ENCODE data around the gene DUSP2.

The DUSP2 gene

GRCh38 chr2:96145036-96145847, at the start of gene DUSP2:
Gene DUSP2 (minus strand): TSS chr2:96145440. CDS start chr2:96145354, 86 bp downstream.
- Histone ChIP-seq H3K9ac (ENCODE audit: low read depth in 1 of 2, low read length in 2 of 2) (peak within 1 kb of the TSS; percentile 47 to 59), H3K27me3 (ENCODE audit: control insufficient read depth in 1 of 2, insufficient read depth in 2 of 2, low read length in 2 of 2) (no peaks in the 10 kb centered on the region), H3K27ac (ENCODE audit: low read depth, low read length) (peak within 1 kb of the TSS; percentile 61), H3K4me3 (ENCODE audit: low read depth in 1 of 2, low read length in 2 of 2) (peak within 1 kb of the TSS; percentile 61 to 70), H3K36me3 (ENCODE audit: control insufficient read depth in 1 of 2, insufficient read depth in 2 of 2, low read length in 2 of 2) (no peaks in the 10 kb centered on the region), H3K9me3 (ENCODE audit: control insufficient read depth in 1 of 2, low read length in 2 of 2) (no peaks in the 10 kb centered on the region), H3K4me1 (ENCODE audit: control insufficient read depth in 1 of 2, insufficient read depth in 2 of 2, low read length in 2 of 2) (peaks cover 22 to 46% of the 10 kb centered on the region in 2 donors)

GRCh38 chr2:96191937-96192670, 46.9 kb upstream of the DUSP2 start:
- no peaks in the 10 kb centered on the region for H3K27me3 ChIP-seq (ENCODE audit: control insufficient read depth in 1 of 2, insufficient read depth in 2 of 2, low read length in 2 of 2)
- no peak overlapping the region for H3K9ac ChIP-seq (ENCODE audit: low read depth in 1 of 2, low read length in 2 of 2)
- H3K27ac ChIP-seq (ENCODE audit: low read depth, low read length): no peak overlapping the region
- no peak overlapping the region for H3K4me3 ChIP-seq (ENCODE audit: low read depth in 1 of 2, low read length in 2 of 2)
- H3K36me3 ChIP-seq (ENCODE audit: control insufficient read depth in 1 of 2, insufficient read depth in 2 of 2, low read length in 2 of 2): peaks cover 36 to 65% of the 10 kb centered on the region in 2 donors
- peaks cover 5% of the 10 kb centered on the region in 2 donors for H3K4me1 ChIP-seq (ENCODE audit: control insufficient read depth in 1 of 2, insufficient read depth in 2 of 2, low read length in 2 of 2)
- H3K9me3 ChIP-seq (ENCODE audit: control insufficient read depth in 1 of 2, low read length in 2 of 2): no peaks in the 10 kb centered on the region

GRCh38 chr2:96188821-96189526, 43.7 kb upstream of the DUSP2 start:
- H3K9me3 ChIP-seq (ENCODE audit: control insufficient read depth in 1 of 2, low read length in 2 of 2): no peaks in the 10 kb centered on the region
- H3K4me3 ChIP-seq (ENCODE audit: low read depth in 1 of 2, low read length in 2 of 2): no peak overlapping the region
- no peaks in the 10 kb centered on the region for H3K27me3 ChIP-seq (ENCODE audit: control insufficient read depth in 1 of 2, insufficient read depth in 2 of 2, low read length in 2 of 2)
- no peaks in the 10 kb centered on the region for H3K4me1 ChIP-seq (ENCODE audit: control insufficient read depth in 1 of 2, insufficient read depth in 2 of 2, low read length in 2 of 2)
- H3K36me3 ChIP-seq (ENCODE audit: control insufficient read depth in 1 of 2, insufficient read depth in 2 of 2, low read length in 2 of 2): peaks cover 56 to 81% of the 10 kb centered on the region in 2 donors
- no peak overlapping the region for H3K9ac ChIP-seq (ENCODE audit: low read depth in 1 of 2, low read length in 2 of 2)
- H3K27ac ChIP-seq (ENCODE audit: low read depth, low read length): no peak overlapping the region

GRCh38 chr2:96186562-96186961, 41.3 kb upstream of the DUSP2 start:
- H3K27me3 ChIP-seq (ENCODE audit: control insufficient read depth in 1 of 2, insufficient read depth in 2 of 2, low read length in 2 of 2): no peaks in the 10 kb centered on the region
- no peak overlapping the region for H3K9ac ChIP-seq (ENCODE audit: low read depth in 1 of 2, low read length in 2 of 2)
- H3K4me3 ChIP-seq (ENCODE audit: low read depth in 1 of 2, low read length in 2 of 2): no peak overlapping the region
- no peak overlapping the region for H3K27ac ChIP-seq (ENCODE audit: low read depth, low read length)
- H3K4me1 ChIP-seq (ENCODE audit: control insufficient read depth in 1 of 2, insufficient read depth in 2 of 2, low read length in 2 of 2): no peaks in the 10 kb centered on the region
- H3K36me3 ChIP-seq (ENCODE audit: control insufficient read depth in 1 of 2, insufficient read depth in 2 of 2, low read length in 2 of 2): peaks cover 37 to 57% of the 10 kb centered on the region in 2 donors
- H3K9me3 ChIP-seq (ENCODE audit: control insufficient read depth in 1 of 2, low read length in 2 of 2): no peaks in the 10 kb centered on the region

GRCh38 chr2:96185516-96185915, 40.3 kb upstream of the DUSP2 start:
- Histone ChIP-seq H3K9ac (ENCODE audit: low read depth in 1 of 2, low read length in 2 of 2) (no peak overlapping the region), H3K36me3 (ENCODE audit: control insufficient read depth in 1 of 2, insufficient read depth in 2 of 2, low read length in 2 of 2) (peaks cover 35 to 47% of the 10 kb centered on the region in 2 donors), H3K9me3 (ENCODE audit: control insufficient read depth in 1 of 2, low read length in 2 of 2) (no peaks in the 10 kb centered on the region), H3K27ac (ENCODE audit: low read depth, low read length) (no peak overlapping the region), H3K4me1 (ENCODE audit: control insufficient read depth in 1 of 2, insufficient read depth in 2 of 2, low read length in 2 of 2) (no peaks in the 10 kb centered on the region), H3K27me3 (ENCODE audit: control insufficient read depth in 1 of 2, insufficient read depth in 2 of 2, low read length in 2 of 2) (no peaks in the 10 kb centered on the region), H3K4me3 (ENCODE audit: low read depth in 1 of 2, low read length in 2 of 2) (no peak overlapping the region)

GRCh38 chr2:96184989-96185388, 39.7 kb upstream of the DUSP2 start:
- Histone ChIP-seq H3K36me3 (ENCODE audit: control insufficient read depth in 1 of 2, insufficient read depth in 2 of 2, low read length in 2 of 2) (peaks cover 35 to 45% of the 10 kb centered on the region in 2 donors), H3K9ac (ENCODE audit: low read depth in 1 of 2, low read length in 2 of 2) (no peak overlapping the region), H3K9me3 (ENCODE audit: control insufficient read depth in 1 of 2, low read length in 2 of 2) (no peaks in the 10 kb centered on the region), H3K27ac (ENCODE audit: low read depth, low read length) (no peak overlapping the region), H3K27me3 (ENCODE audit: control insufficient read depth in 1 of 2, insufficient read depth in 2 of 2, low read length in 2 of 2) (no peaks in the 10 kb centered on the region), H3K4me1 (ENCODE audit: control insufficient read depth in 1 of 2, insufficient read depth in 2 of 2, low read length in 2 of 2) (no peaks in the 10 kb centered on the region), H3K4me3 (ENCODE audit: low read depth in 1 of 2, low read length in 2 of 2) (no peak overlapping the region)

GRCh38 chr2:96184188-96184587, 38.9 kb upstream of the DUSP2 start:
- H3K27ac ChIP-seq (ENCODE audit: low read depth, low read length): no peak overlapping the region
- no peaks in the 10 kb centered on the region for H3K4me1 ChIP-seq (ENCODE audit: control insufficient read depth in 1 of 2, insufficient read depth in 2 of 2, low read length in 2 of 2)
- H3K4me3 ChIP-seq (ENCODE audit: low read depth in 1 of 2, low read length in 2 of 2): no peak overlapping the region
- no peaks in the 10 kb centered on the region for H3K27me3 ChIP-seq (ENCODE audit: control insufficient read depth in 1 of 2, insufficient read depth in 2 of 2, low read length in 2 of 2)
- H3K9me3 ChIP-seq (ENCODE audit: control insufficient read depth in 1 of 2, low read length in 2 of 2): no peaks in the 10 kb centered on the region
- no peak overlapping the region for H3K9ac ChIP-seq (ENCODE audit: low read depth in 1 of 2, low read length in 2 of 2)
- H3K36me3 ChIP-seq (ENCODE audit: control insufficient read depth in 1 of 2, insufficient read depth in 2 of 2, low read length in 2 of 2): peaks cover 33 to 41% of the 10 kb centered on the region in 2 donors

GRCh38 chr2:96181529-96181928, 36.3 kb upstream of the DUSP2 start:
- no peak overlapping the region for H3K27ac ChIP-seq (ENCODE audit: low read depth, low read length)
- no peaks in the 10 kb centered on the region for H3K4me1 ChIP-seq (ENCODE audit: control insufficient read depth in 1 of 2, insufficient read depth in 2 of 2, low read length in 2 of 2)
- no peaks in the 10 kb centered on the region for H3K27me3 ChIP-seq (ENCODE audit: control insufficient read depth in 1 of 2, insufficient read depth in 2 of 2, low read length in 2 of 2)
- H3K9me3 ChIP-seq (ENCODE audit: control insufficient read depth in 1 of 2, low read length in 2 of 2): no peaks in the 10 kb centered on the region
- no peak overlapping the region for H3K4me3 ChIP-seq (ENCODE audit: low read depth in 1 of 2, low read length in 2 of 2)
- H3K36me3 ChIP-seq (ENCODE audit: control insufficient read depth in 1 of 2, insufficient read depth in 2 of 2, low read length in 2 of 2): peaks cover 21 to 26% of the 10 kb centered on the region in 2 donors
- no peak overlapping the region for H3K9ac ChIP-seq (ENCODE audit: low read depth in 1 of 2, low read length in 2 of 2)

GRCh38 chr2:96180521-96180920, 35.3 kb upstream of the DUSP2 start:
- Histone ChIP-seq H3K27me3 (ENCODE audit: control insufficient read depth in 1 of 2, insufficient read depth in 2 of 2, low read length in 2 of 2) (no peaks in the 10 kb centered on the region), H3K36me3 (ENCODE audit: control insufficient read depth in 1 of 2, insufficient read depth in 2 of 2, low read length in 2 of 2) (peaks cover 15 to 16% of the 10 kb centered on the region in 2 donors), H3K27ac (ENCODE audit: low read depth, low read length) (no peak overlapping the region), H3K4me1 (ENCODE audit: control insufficient read depth in 1 of 2, insufficient read depth in 2 of 2, low read length in 2 of 2) (no peaks in the 10 kb centered on the region), H3K9ac (ENCODE audit: low read depth in 1 of 2, low read length in 2 of 2) (no peak overlapping the region), H3K4me3 (ENCODE audit: low read depth in 1 of 2, low read length in 2 of 2) (no peak overlapping the region), H3K9me3 (ENCODE audit: control insufficient read depth in 1 of 2, low read length in 2 of 2) (no peaks in the 10 kb centered on the region)

GRCh38 chr2:96180002-96180401, 34.8 kb upstream of the DUSP2 start:
- H3K4me3 ChIP-seq (ENCODE audit: low read depth in 1 of 2, low read length in 2 of 2): no peak overlapping the region
- no peak overlapping the region for H3K9ac ChIP-seq (ENCODE audit: low read depth in 1 of 2, low read length in 2 of 2)
- no peaks in the 10 kb centered on the region for H3K9me3 ChIP-seq (ENCODE audit: control insufficient read depth in 1 of 2, low read length in 2 of 2)
- no peak overlapping the region for H3K27ac ChIP-seq (ENCODE audit: low read depth, low read length)
- peaks cover 10 to 11% of the 10 kb centered on the region in 2 donors for H3K36me3 ChIP-seq (ENCODE audit: control insufficient read depth in 1 of 2, insufficient read depth in 2 of 2, low read length in 2 of 2)
- no peaks in the 10 kb centered on the region for H3K27me3 ChIP-seq (ENCODE audit: control insufficient read depth in 1 of 2, insufficient read depth in 2 of 2, low read length in 2 of 2)
- H3K4me1 ChIP-seq (ENCODE audit: control insufficient read depth in 1 of 2, insufficient read depth in 2 of 2, low read length in 2 of 2): no peaks in the 10 kb centered on the region
